Activated CD4-positive, CD25-positive, alpha-beta regulatory T cell (primary cell): ENCODE measurements around the gene PIK3C2G.

ENCODE experiments used
- DNase-seq, 4 experiments: peaks; one replicate each; lab custom pipeline; 2025; lab: John Stamatoyannopoulos, UW

The PIK3C2G gene

GRCh38 chr12:18345021-18345735 lies 83.9 kb downstream of the PIK3C2G start:
- DNase-seq: no peak

- no peak for DNase-seq
Observed at GRCh38 chr12:18352312-18352711, 91.0 kb downstream of the PIK3C2G start.

GRCh38 chr12:18355429-18355828 lies 94.1 kb downstream of the PIK3C2G start:
- no peak for DNase-seq

DNA sequence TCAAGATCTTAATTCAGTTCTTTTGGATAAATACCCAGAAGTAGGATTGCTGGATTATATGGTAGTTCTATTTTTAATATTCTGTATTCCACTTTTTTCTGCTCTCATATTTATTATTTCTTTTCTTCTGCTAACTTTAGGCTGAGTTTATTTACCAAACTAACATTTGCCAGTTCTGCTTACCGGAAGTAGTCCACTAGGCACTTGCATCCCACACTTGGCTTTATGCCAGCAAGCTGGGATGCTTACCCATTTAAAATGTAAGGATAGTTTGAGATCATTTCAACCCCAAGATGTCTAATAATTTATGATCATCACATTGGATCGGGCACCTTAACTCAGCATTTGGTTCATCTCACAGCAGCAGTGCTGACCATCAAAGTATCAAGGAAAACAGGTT lies 96.8 kb downstream of the PIK3C2G start:
- DNase-seq: no peak

GRCh38 chr12:18358930-18359329 lies 97.6 kb downstream of the PIK3C2G start:
- no peak for DNase-seq

DNA sequence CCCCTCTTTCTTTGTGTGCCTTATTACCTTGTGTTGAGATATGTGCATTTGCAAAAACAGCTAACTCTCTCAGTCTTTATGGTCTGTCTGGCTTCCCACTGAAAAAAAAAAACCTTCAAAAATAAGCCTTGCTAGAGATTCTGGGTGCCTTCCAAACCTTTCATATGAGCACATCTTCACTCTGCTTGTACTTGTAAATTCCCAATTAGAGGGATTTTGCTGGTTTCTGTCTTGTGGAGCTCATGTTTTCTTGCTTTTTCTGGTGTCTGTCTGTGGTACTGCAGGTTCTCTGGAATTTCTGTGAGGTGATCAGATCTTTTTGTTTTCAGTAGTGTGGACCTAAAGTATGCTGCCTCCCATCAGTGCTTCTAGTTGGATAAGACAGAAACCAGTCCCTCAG lies 100.1 kb downstream of the PIK3C2G start:
- no peak for DNase-seq

DNA sequence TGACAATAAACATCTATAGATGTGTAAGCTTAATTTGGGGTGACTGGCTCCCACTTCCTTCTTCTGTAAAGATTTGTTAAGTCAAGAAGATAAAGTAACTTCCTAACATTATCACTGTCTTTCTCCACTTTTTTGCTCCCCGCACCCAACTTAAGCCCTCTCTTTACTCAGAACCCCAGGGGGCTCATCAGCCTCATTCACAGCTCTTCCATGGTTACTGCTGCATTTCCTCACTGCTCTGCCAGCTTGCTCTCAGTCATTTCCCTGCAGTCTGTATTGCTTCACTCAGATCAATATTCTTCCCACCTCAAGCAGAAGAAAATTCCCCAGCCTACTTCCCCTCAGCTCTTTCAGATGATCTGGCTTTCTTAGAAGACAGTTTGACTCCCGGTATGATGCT lies 102.0 kb downstream of the PIK3C2G start:
- DNase-seq: no peak

- no peak for DNase-seq
Observed at GRCh38 chr12:18368594-18368993, 107.3 kb downstream of the PIK3C2G start.

- no peak for DNase-seq
Observed at GRCh38 chr12:18373181-18373580, 111.9 kb downstream of the PIK3C2G start.

DNA sequence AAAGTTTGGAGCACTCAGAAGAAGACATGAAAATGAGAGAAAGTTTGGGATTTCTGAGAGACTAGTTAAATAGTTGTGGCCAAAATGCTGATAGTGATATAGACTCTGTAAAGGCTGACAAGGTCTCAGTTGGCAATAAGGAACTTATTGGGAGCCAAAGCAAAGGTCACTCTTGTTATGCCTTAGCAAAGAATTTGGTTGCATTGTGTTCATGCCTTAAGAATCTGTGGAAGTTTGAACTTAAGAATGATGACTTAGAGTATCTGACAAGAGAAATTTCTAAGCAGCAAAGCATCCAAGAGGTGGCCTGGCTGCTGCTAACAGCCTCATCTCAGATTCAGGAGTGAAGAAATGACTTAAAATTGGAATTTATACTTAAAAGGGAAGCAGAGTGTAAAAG lies 113.8 kb downstream of the PIK3C2G start:
- no peak for DNase-seq

DNA sequence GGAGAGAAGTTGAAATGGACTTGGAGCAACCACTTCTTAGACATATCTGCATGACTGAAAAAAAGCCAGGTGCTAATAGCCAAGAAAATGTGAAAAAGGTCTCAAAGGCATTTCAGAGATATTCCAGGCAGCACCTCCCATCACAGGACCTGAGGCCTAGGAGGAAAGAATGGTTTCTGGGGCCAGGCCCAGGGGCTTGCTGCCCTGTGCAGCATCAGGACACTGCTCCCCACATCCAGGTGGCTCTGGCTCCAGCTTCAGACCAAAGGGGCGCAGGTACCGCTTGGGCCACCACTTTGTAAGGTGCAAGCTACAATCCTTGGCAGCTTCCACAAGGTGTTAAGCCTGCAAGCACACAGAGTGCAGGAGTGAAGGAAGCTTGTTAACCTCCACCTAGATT lies 114.3 kb downstream of the PIK3C2G start:
- DNase-seq: no peak

DNA sequence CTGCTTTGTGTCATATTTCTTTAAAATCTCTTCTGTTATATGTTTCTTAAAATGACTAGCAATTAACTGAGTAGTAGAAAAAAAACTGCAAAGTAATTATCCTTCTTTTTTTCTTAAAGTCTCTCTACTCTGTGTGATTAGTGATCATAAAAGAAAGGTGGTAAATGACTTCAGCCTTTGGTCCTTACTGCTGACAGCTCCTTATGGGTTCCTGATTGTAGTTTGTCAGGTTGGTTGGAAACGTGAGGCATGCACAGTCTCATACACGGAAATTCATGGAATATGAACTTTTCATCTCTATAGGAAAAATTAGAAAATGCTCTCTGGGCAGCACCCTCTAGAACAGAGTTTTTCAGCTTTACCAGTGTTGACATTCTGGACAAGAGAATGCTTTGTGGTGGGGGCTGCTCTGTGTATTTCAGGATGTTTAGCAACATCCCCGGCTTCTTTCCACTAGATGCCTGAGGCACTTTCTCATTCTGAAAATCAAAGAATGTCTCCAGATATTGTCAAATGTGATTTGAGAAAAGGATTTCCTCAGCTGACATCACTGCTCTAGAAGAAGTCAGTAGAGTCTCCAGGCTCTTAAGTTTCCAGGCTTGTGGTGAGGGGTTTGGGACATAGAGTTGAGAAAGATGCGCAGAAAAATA lies 121.0 kb downstream of the PIK3C2G start:
- DNase-seq: no peak

- DNase-seq: no peak
Observed at GRCh38 chr12:18383203-18383602, 121.9 kb downstream of the PIK3C2G start.

DNA sequence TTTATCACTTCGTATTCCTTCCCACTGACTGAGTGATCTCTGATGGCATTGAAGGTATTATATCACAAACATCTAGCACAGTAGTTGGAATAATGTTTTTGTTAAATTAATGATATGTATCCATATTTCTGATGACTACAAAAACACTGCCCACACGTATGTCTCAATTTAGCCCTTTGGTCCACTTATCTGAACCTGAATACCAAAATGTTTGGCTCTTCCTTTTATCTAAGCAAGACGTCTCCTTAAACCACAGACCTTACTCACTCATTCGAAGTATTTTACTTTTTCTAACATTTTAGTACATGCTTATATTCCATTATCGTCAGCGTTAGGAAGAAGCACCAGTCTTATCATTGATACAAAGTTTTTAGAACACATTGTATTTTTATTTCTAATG lies 126.4 kb downstream of the PIK3C2G start:
- DNase-seq: no peak

DNA sequence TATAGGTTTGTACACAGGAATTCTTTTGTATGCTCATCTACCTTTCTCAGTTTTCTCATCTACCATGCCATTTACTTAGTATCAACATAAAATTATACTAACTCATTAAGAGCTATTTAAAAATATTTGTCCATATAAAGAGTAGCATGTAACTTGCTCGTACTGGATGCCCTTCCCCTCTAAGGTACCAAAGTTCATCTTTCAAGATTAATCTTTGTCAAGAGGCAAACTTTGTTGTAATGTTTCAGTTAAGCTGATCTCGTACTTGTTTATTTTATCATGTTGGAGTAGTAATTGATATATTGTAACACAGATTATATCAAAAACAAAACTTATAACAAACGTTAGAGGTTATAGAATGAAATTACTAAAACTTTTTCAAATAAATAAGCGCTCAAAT lies 128.5 kb downstream of the PIK3C2G start:
- no peak for DNase-seq

DNA sequence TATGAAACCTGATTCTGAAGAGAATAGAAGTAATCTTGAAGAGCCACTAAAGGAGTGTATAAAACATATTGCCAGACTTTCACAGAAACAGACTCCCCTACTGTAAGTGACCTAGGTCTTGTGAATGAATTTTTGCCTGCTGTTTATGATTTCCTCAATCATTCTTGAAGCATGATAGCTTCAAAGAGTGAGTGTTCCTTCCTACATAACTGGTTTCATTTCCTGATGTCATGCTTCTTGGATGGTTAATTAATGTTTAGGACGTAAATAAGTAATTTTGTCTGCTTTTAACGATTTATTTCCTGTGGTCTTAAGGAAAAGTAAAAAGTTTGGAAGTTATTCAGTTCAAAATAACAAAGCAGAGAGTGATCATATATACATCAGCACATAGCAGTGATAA lies 129.8 kb downstream of the PIK3C2G start:
- DNase-seq: no peak

GRCh38 chr12:18394742-18395141 lies 133.4 kb downstream of the PIK3C2G start:
- no peak for DNase-seq

GRCh38 chr12:18400186-18400585 lies 138.9 kb downstream of the PIK3C2G start:
- no peak for DNase-seq

- DNase-seq: no peak
Observed at GRCh38 chr12:18402872-18403611, 141.7 kb downstream of the PIK3C2G start.

DNA sequence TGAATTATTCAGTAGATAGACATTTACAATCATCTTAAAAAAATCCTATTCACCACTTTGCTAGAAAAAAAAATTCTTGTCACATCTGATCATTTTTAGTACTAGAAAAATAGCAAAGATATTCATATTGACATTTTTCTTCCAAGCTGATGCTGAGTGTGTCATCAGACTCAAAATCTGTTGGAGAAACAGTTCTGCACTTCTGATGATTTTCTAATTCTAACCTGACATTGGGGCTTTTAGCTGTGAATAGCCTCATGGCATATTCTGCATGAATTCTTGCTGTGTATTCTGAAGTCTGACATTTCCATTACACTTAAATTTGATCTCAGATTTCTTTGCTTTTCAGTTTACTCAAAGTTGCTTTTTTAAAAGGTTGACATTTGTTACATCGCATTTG lies 150.1 kb downstream of the PIK3C2G start:
- no peak for DNase-seq

DNA sequence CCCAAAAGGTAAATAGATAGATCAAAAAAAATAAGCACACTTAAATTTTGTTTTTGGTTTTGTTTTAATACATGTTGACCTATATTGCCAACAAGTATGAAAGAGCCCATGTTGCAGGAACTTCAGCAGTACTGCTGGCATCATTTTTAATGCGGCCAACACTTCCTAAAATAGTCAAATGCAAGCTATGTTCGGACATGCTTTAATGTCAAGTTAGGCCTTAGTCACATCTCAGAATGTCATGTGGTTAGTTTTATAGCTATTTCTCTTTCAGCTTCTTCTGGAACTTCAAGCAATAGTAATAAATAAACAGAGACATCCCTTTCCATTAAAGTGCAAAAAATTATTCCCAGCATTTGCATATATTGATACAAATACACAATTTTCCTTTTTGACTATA lies 153.4 kb downstream of the PIK3C2G start:
- DNase-seq: no peak

GRCh38 chr12:18415227-18415626 lies 153.9 kb downstream of the PIK3C2G start:
- DNase-seq: no peak

GRCh38 chr12:18416412-18416811 lies 155.1 kb downstream of the PIK3C2G start:
- no peak for DNase-seq
